ENCODE results near the gene ANKS1B. TPM values are rescaled to one million over a fixed set of nuclear protein-coding genes. Genes with fewer than 3 reads are reported as not detected.
A peak's percentile ranks its signal among the peaks of the same experiment; 100 is the strongest.

ANKS1B gene
- total and polyA plus RNA-seq, 7 donors, result 0.46 to 7.4 (median 3.6) TPM

GRCh38 chr12:98699586-98699985 lies 1285.2 kb downstream of the ANKS1B start:
- no peak for ATAC-seq
- TF ChIP-seq CTCF (IDR thresholded peaks at IDR 0.05), result no peak
- H3K36me3 ChIP-seq (ENCODE audit: insufficient read depth in 1 of 2, low read depth in 1 of 2), result peaks cover 0 to 51% of the 10 kb centered on the region in 2 donors
- H3K9me3 ChIP-seq, result no peaks in the 10 kb centered on the region
- intact Hi-C loops (cut with DNase I), result loop anchor here in 1 of 2 donors (2.0 kb wide), 1 partner anchor 299 kb away; no protein-coding TSS in a partner anchor
- no peak overlapping the region for H3K4me3 ChIP-seq
- no peak for DNase-seq
- WGBS, 3 donors, result 55 to 62% (median 61%) methylated on average over 3 of the region's 3 CpGs
- no peaks in the 10 kb centered on the region for H3K27me3 ChIP-seq (ENCODE audit: insufficient read depth in 3 of 3, low read length in 2 of 3)
- H3K4me1 ChIP-seq, result no peaks in the 10 kb centered on the region
- H3K27ac ChIP-seq, result no peak overlapping the region

GRCh38 chr12:98698603-98699463 lies 1285.9 kb downstream of the ANKS1B start:
- no peak overlapping the region for H3K27ac ChIP-seq
- no peaks in the 10 kb centered on the region for H3K9me3 ChIP-seq
- 35 to 40% (median 36%) methylated on average over 6 of the region's 6 CpGs for whole genome bisulfite sequencing, 3 donors
- H3K4me3 ChIP-seq, result no peak overlapping the region
- peaks cover 0 to 50% of the 10 kb centered on the region in 2 donors for H3K36me3 ChIP-seq (ENCODE audit: insufficient read depth in 1 of 2, low read depth in 1 of 2)
- no peaks in the 10 kb centered on the region for H3K27me3 ChIP-seq (ENCODE audit: insufficient read depth in 3 of 3, low read length in 2 of 3)
- intact Hi-C loops (cut with DNase I), result loop anchor here in 1 of 2 donors (2.0 kb wide), 1 partner anchor 300 kb away; no protein-coding TSS in a partner anchor
- peak; percentile 50 for TF ChIP-seq CTCF (IDR thresholded peaks at IDR 0.05)
- ATAC-seq (peak; percentile 51 to 87 (median 78)), DNase-seq (peak; percentile 39 to 54)
- no peaks in the 10 kb centered on the region for H3K4me1 ChIP-seq

- Histone ChIP-seq H3K4me3 (no peak overlapping the region), H3K4me1 (no peaks in the 10 kb centered on the region), H3K27me3 (ENCODE audit: insufficient read depth in 3 of 3, low read length in 2 of 3) (no peaks in the 10 kb centered on the region), H3K27ac (no peak overlapping the region), H3K36me3 (ENCODE audit: insufficient read depth in 1 of 2, low read depth in 1 of 2) (peaks cover 0 to 52% of the 10 kb centered on the region in 2 donors), H3K9me3 (no peaks in the 10 kb centered on the region)
- ATAC-seq, result no peak
- no peak for DNase-seq
- intact Hi-C loops (cut with DNase I), result no loop called here
- 92 to 94% (median 93%) methylated on average over 2 of the region's 2 CpGs for WGBS, 3 donors
- no peak for TF ChIP-seq CTCF (IDR thresholded peaks at IDR 0.05)
These were observed 1287.5 kb downstream of the ANKS1B start for GRCh38 chr12:98697209-98697608.

DNA sequence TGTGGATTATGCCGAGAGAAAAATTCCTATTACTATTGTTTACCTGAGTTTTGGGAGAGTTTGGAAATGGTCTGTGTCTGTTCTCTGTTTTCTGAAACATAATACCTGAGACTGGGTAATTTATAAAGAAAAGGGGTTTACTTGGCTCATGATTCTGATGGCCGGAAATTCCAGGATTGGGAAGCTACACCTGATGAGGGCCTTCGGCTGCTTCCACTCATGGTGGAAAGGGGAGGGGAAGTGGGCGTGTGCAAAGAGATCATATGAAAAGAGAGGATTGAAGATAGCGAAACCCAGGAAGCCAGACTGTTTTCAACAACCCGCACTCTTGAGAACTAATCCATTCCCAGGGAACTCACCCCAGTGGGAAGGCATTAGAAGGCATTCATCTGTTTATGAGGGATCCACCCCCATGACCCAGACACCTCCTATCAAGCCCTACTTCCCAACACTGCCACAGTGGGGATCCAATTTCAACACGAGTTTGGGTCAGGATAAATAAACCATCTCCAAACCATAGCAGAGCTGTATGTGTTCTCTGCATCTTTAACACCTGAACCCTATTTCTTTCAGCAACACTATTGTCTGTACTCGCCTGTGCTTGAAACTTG lies 1288.6 kb downstream of the ANKS1B start:
- no peak overlapping the region for H3K27ac ChIP-seq
- intact Hi-C loops (cut with DNase I), result no loop called here
- 80 to 83% (median 82%) methylated on average over 8 of the region's 8 CpGs for WGBS, 3 donors
- DNase-seq (no peak), ATAC-seq (no peak)
- no peak for TF ChIP-seq CTCF (IDR thresholded peaks at IDR 0.05)
- H3K27me3 ChIP-seq (ENCODE audit: insufficient read depth in 3 of 3, low read length in 2 of 3), result no peaks in the 10 kb centered on the region
- no peak overlapping the region for H3K4me3 ChIP-seq
- no peaks in the 10 kb centered on the region for H3K9me3 ChIP-seq
- H3K36me3 ChIP-seq (ENCODE audit: insufficient read depth in 1 of 2, low read depth in 1 of 2), result peaks cover 0 to 54% of the 10 kb centered on the region in 2 donors
- H3K4me1 ChIP-seq, result no peaks in the 10 kb centered on the region
